ENCODE data around the gene MYO18A.

GRCh38 chr17:29022074-29022473 is 158.1 kb downstream of the MYO18A start:
- no peak for TF ChIP-seq CTCF (IDR thresholded peaks at IDR 0.05)
- no peak for TF ChIP-seq POLR2A (IDR thresholded peaks at IDR 0.05)

Data from prostate gland (tissue), 2 donors.